ENCODE results near the gene MPZL3. TPM values are rescaled to one million over a fixed set of nuclear protein-coding genes. Genes with fewer than 3 reads are reported as not detected.

Gene MPZL3
- polyA plus RNA-seq, 1 of the 3 experiments (the other 2 are of a cell fraction): 0.38 TPM

GRCh38 chr11:118258410-118258809 lies 6.2 kb upstream of the MPZL3 start:
- no peaks in the 10 kb centered on the region for H3K4me1 ChIP-seq (ENCODE audit: control insufficient read depth in 1 of 2, insufficient read depth in 2 of 2, low read depth in 1 of 2, low read length in 1 of 2)
- H3K9me3 ChIP-seq: no peaks in the 10 kb centered on the region
- H3K9me2 ChIP-seq: no peaks in the 10 kb centered on the region
- H3K9ac ChIP-seq: no peak overlapping the region
- ChIA-PET CTCF (no interaction called here), POLR2A (no interaction called here)
- no peaks in the 10 kb centered on the region for H4K20me1 ChIP-seq (ENCODE audit: insufficient read depth)
- TF ChIP-seq CTCF (IDR thresholded peaks at IDR 0.05): peak; percentile 35
- no peak for TF ChIP-seq CHD2 (IDR thresholded peaks at IDR 0.05; ENCODE audit: low read length, partially characterized antibody)
- TF ChIP-seq GABPA (IDR thresholded peaks at IDR 0.05; ENCODE audit: low read depth): no peak
- no peak for TF ChIP-seq REST (IDR thresholded peaks at IDR 0.05; ENCODE audit: low read depth, low read length)
- no peak for TF ChIP-seq TEAD4 (IDR thresholded peaks at IDR 0.05; ENCODE audit: borderline replicate concordance, insufficient read depth)
- TF ChIP-seq ZBTB33 (IDR thresholded peaks at IDR 0.05; ENCODE audit: borderline replicate concordance, low read depth): no peak
- no peak for TF ChIP-seq TAF1 (IDR thresholded peaks at IDR 0.05; ENCODE audit: borderline replicate concordance, low read depth, low read length)
- no peaks in the 10 kb centered on the region for H3K36me3 ChIP-seq (replicated peaks in 1 of 2; ENCODE audit: control insufficient read depth in 1 of 2, insufficient read depth in 2 of 2, low read length in 1 of 2)
- WGBS (ENCODE audit: low lambda C conversion rate): 8% methylated on average over 1 of the region's 1 CpG
- no peak overlapping the region for H2AFZ ChIP-seq (ENCODE audit: low read depth)
- H3K4me3 ChIP-seq (ENCODE audit: low read depth in 2 of 2, low read length in 1 of 2): no peak overlapping the region
- no peak overlapping the region for H3K4me2 ChIP-seq
- H3K27ac ChIP-seq (ENCODE audit: low read depth in 2 of 2, low read length in 1 of 2): no peak overlapping the region
- H3K27me3 ChIP-seq (ENCODE audit: insufficient read depth): no peaks in the 10 kb centered on the region; the same call in 1 of the 2 replicates
- no peaks in the 10 kb centered on the region for H3K79me2 ChIP-seq (ENCODE audit: insufficient read depth)
- no peaks in the 10 kb centered on the region for H3F3A ChIP-seq (replicated peaks; ENCODE audit: insufficient read depth)
- DNase-seq: no peak

- H3K9me3 ChIP-seq: no peaks in the 10 kb centered on the region
- peaks cover 5% of the 10 kb centered on the region for H3F3A ChIP-seq (replicated peaks; ENCODE audit: insufficient read depth)
- H3K4me2 ChIP-seq: peak overlapping the region; percentile 48
- H3K9me2 ChIP-seq: no peaks in the 10 kb centered on the region
- ChIA-PET POLR2A (no interaction called here), CTCF (interaction anchor here (0.7 to 1.8 kb wide), 4 partner anchors 12 to 121 kb away, joined by 3 to 5 read pairs (median 3); no protein-coding TSS in a partner anchor)
- peak overlapping the region; percentile 65 to 90; a peak in 2 of 4 replicates for H3K4me3 ChIP-seq (ENCODE audit: low read depth in 2 of 2, low read length in 1 of 2)
- peak overlapping the region; percentile 96 for H2AFZ ChIP-seq (ENCODE audit: low read depth)
- DNase-seq: no peak
- H3K27ac ChIP-seq (ENCODE audit: low read depth in 2 of 2, low read length in 1 of 2): no peak overlapping the region
- H3K36me3 ChIP-seq (replicated peaks in 1 of 2; ENCODE audit: control insufficient read depth in 1 of 2, insufficient read depth in 2 of 2, low read length in 1 of 2): no peaks in the 10 kb centered on the region
- H3K27me3 ChIP-seq (ENCODE audit: insufficient read depth): peaks cover under 1% of the 10 kb centered on the region; the same call in 1 of the 2 replicates
- H3K79me2 ChIP-seq (ENCODE audit: insufficient read depth): no peaks in the 10 kb centered on the region
- peaks cover 0 to 6% of the 10 kb centered on the region in 2 experiments; a peak in 1 of 4 replicates for H3K4me1 ChIP-seq (ENCODE audit: control insufficient read depth in 1 of 2, insufficient read depth in 2 of 2, low read depth in 1 of 2, low read length in 1 of 2)
- no peaks in the 10 kb centered on the region for H4K20me1 ChIP-seq (ENCODE audit: insufficient read depth)
- no peak overlapping the region for H3K9ac ChIP-seq
- WGBS (ENCODE audit: low lambda C conversion rate): 78% methylated on average over 3 of the region's 3 CpGs
- no peak for TF ChIP-seq ZBTB33 (IDR thresholded peaks at IDR 0.05; ENCODE audit: borderline replicate concordance, low read depth)
- no peak for TF ChIP-seq IRF3 (IDR thresholded peaks at IDR 0.05; ENCODE audit: low read depth, low read length)
- no peak for TF ChIP-seq NRF1 (IDR thresholded peaks at IDR 0.05; ENCODE audit: low read depth, low read length)
- no peak for TF ChIP-seq USF2 (IDR thresholded peaks at IDR 0.05; ENCODE audit: borderline replicate concordance, low read depth, low read length)
- no peak for TF ChIP-seq MEF2A (IDR thresholded peaks at IDR 0.05; ENCODE audit: borderline replicate concordance, low read depth)
- TF ChIP-seq FOSL2 (IDR thresholded peaks at IDR 0.05; ENCODE audit: borderline replicate concordance, low read depth): no peak
Measured at GRCh38 chr11:118252688-118253087, 523 bp upstream of the MPZL3 start.

Measured in SK-N-SH (cell line).